Thyroid gland (tissue), 4 donors: ENCODE measurements around the gene PFN1. TPM values are rescaled to one million over a fixed set of nuclear protein-coding genes. Genes with fewer than 3 reads are reported as not detected.

Experiments
- DNase-seq, 2 donors: peaks; one replicate each; pipeline ENCODE4 v3.0.0-alpha.2; 2019
- H3K27ac ChIP-seq, 3 donors: fragments of 200-600 bp; sonication (generic); 1 replicate in 2 of 3; 2 replicates in 1 of 3; pipeline ENCODE4 v1.5.1; 2016 to 2019; ENCODE audit warnings: mild to moderate bottlenecking in 1 of 3, moderate library complexity in 1 of 3
- H3K27me3 ChIP-seq: fragments of 200-600 bp; sonication (generic); one replicate; pipeline ENCODE4 v1.5.1; 2019
- H3K36me3 ChIP-seq, 2 donors: fragments of 200-600 bp; sonication (generic); one replicate each; pipeline ENCODE4 v1.5.1; 2016 to 2019
- H3K4me1 ChIP-seq, 2 donors: fragments of 200-600 bp; sonication (generic); one replicate each; pipeline ENCODE4 v1.5.1; 2017 to 2019
- H3K4me3 ChIP-seq, 3 donors: fragments of 200-600 bp; sonication (generic); replicated peaks in 1 of 3; 1 replicate in 2 of 3; 2 replicates in 1 of 3; pipeline ENCODE4 v1.5.1; 2016; ENCODE audit warnings: mild to moderate bottlenecking in 1 of 3
- H3K9me3 ChIP-seq: fragments of 200-600 bp; sonication (generic); one replicate; pipeline ENCODE4 v1.5.1; 2017
- POLR2A ChIP-seq, 2 donors: fragments of 450-650 bp; IDR thresholded peaks; one replicate each; pipeline ENCODE4 v1.6.1; 2017; ENCODE audit warnings: antibody characterized with exemption in 2 of 2, mild to moderate bottlenecking in 2 of 2, moderate library complexity in 1 of 2
- WGBS, 2 donors: methylation state at CpG; one replicate each; pipeline ENCODE4 v1.1.5; 2017; 5-methylcytosine and 5-hydroxymethylcytosine counted together
- intact Hi-C: fragments of 100-400 bp; cut with DNase I; formaldehyde crosslinking; loops from one replicate; pipeline ENCODE4 v1.15.1; 2023
- total RNA-seq, 4 donors: library from RNA; depleted of rRNA; stranded (reverse); fragments of >200 nt; gene quantifications; one replicate each; pipeline ENCODE4 v1.2.3, GENCODE V29; 2016
- TF ChIP-seq, protein P1 (sequence below), 6 experiments: fragments of 200-600 bp in 3 of 6; fragments of 450-650 bp in 3 of 6; sonication (generic) in 3 of 6; IDR thresholded peaks; one replicate each; pipeline ENCODE4 v1.5.1; 2016 to 2019; ENCODE audit warnings: antibody characterized with exemption in 6 of 6, mild to moderate bottlenecking in 2 of 6, inconsistent platforms in 1 of 6, moderate library complexity in 1 of 6

The PFN1 gene
- total RNA-seq, 4 donors from 2014 or later, result 228 to 606 (median 328) TPM

- Histone ChIP-seq H3K9me3 (no peaks in the 10 kb centered on the region), H3K27me3 (no peaks in the 10 kb centered on the region), H3K36me3 (peaks cover 8 to 9% of the 10 kb centered on the region in 2 donors), H3K4me1 (peaks cover 7 to 21% of the 10 kb centered on the region in 2 donors), H3K4me3 (no peak overlapping the region), H3K27ac (no peak overlapping the region)
- DNase-seq, result no peak
- intact Hi-C loops, result no loop called here
- TF ChIP-seq POLR2A (IDR thresholded peaks at IDR 0.05), result no peak
- TF ChIP-seq, protein P1, sequence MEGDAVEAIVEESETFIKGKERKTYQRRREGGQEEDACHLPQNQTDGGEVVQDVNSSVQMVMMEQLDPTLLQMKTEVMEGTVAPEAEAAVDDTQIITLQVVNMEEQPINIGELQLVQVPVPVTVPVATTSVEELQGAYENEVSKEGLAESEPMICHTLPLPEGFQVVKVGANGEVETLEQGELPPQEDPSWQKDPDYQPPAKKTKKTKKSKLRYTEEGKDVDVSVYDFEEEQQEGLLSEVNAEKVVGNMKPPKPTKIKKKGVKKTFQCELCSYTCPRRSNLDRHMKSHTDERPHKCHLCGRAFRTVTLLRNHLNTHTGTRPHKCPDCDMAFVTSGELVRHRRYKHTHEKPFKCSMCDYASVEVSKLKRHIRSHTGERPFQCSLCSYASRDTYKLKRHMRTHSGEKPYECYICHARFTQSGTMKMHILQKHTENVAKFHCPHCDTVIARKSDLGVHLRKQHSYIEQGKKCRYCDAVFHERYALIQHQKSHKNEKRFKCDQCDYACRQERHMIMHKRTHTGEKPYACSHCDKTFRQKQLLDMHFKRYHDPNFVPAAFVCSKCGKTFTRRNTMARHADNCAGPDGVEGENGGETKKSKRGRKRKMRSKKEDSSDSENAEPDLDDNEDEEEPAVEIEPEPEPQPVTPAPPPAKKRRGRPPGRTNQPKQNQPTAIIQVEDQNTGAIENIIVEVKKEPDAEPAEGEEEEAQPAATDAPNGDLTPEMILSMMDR (IDR thresholded peaks at IDR 0.05), result no peak
- WGBS, 2 donors, result 92 to 94% methylated on average over 17 to 18 of the region's 18 CpGs
Observed at GRCh38 chr17:4959261-4959965, 11.1 kb upstream of the PFN1 start.

DNA sequence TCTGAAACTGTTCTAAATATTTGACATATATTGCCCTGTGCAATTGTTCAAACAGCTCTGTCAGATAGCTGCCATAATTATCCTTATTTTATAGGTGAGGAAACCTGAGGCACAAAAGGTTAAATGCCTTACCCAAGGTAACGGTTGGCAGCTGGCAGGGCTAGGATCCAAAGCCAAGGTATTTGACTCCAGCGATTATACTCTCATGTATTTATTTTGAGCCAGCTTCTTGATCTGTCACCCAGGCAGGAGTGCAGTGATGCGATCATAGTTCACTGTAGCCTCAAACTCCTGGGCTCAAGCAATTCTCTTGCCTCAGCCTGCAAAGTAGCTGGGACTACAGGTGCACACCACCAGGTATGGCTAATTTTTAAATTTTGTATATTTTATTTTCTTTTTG is 9.8 kb upstream of the PFN1 start:
- Histone ChIP-seq H3K27me3 (no peaks in the 10 kb centered on the region), H3K9me3 (no peaks in the 10 kb centered on the region), H3K4me3 (no peak overlapping the region), H3K36me3 (peaks cover 8 to 9% of the 10 kb centered on the region in 2 donors), H3K4me1 (peaks cover 11 to 30% of the 10 kb centered on the region in 2 donors), H3K27ac (no peak overlapping the region)
- 21 to 29% methylated on average over 3 of the region's 3 CpGs for WGBS, 2 donors
- TF ChIP-seq, protein P1 (IDR thresholded peaks at IDR 0.05), result no peak
- TF ChIP-seq POLR2A (IDR thresholded peaks at IDR 0.05), result no peak
- intact Hi-C loops, result no loop called here
- peak; percentile 72 to 82 for DNase-seq

- H3K36me3 ChIP-seq, result peaks cover 8 to 9% of the 10 kb centered on the region in 2 donors
- intact Hi-C loops, result no loop called here
- no peak for TF ChIP-seq POLR2A (IDR thresholded peaks at IDR 0.05)
- TF ChIP-seq, protein P1 (IDR thresholded peaks at IDR 0.05), result peak in 1 of 6 experiments; percentile 11
- H3K4me3 ChIP-seq, result no peak overlapping the region
- 80 to 86% methylated on average over 8 to 10 of the region's 10 CpGs for WGBS, 2 donors
- no peaks in the 10 kb centered on the region for H3K9me3 ChIP-seq
- peak in 1 of 2 donors; percentile 14 for DNase-seq
- peaks cover 15 to 45% of the 10 kb centered on the region in 2 donors for H3K4me1 ChIP-seq
- no peaks in the 10 kb centered on the region for H3K27me3 ChIP-seq
- H3K27ac ChIP-seq, result no peak overlapping the region
Observed at GRCh38 chr17:4956493-4957061, 8.2 kb upstream of the PFN1 start.

GRCh38 chr17:4955091-4955490 is 6.8 kb upstream of the PFN1 start:
- no peak for DNase-seq
- no peaks in the 10 kb centered on the region for H3K27me3 ChIP-seq
- H3K4me3 ChIP-seq, result no peak overlapping the region
- peaks cover 8 to 9% of the 10 kb centered on the region in 2 donors for H3K36me3 ChIP-seq
- 90 to 92% methylated on average over 8 of the region's 8 CpGs for WGBS, 2 donors
- H3K27ac ChIP-seq, result no peak overlapping the region
- intact Hi-C loops, result no loop called here
- H3K9me3 ChIP-seq, result no peaks in the 10 kb centered on the region
- TF ChIP-seq, protein P1 (IDR thresholded peaks at IDR 0.05), result no peak
- TF ChIP-seq POLR2A (IDR thresholded peaks at IDR 0.05), result no peak
- H3K4me1 ChIP-seq, result peaks cover 20 to 60% of the 10 kb centered on the region in 2 donors

DNA sequence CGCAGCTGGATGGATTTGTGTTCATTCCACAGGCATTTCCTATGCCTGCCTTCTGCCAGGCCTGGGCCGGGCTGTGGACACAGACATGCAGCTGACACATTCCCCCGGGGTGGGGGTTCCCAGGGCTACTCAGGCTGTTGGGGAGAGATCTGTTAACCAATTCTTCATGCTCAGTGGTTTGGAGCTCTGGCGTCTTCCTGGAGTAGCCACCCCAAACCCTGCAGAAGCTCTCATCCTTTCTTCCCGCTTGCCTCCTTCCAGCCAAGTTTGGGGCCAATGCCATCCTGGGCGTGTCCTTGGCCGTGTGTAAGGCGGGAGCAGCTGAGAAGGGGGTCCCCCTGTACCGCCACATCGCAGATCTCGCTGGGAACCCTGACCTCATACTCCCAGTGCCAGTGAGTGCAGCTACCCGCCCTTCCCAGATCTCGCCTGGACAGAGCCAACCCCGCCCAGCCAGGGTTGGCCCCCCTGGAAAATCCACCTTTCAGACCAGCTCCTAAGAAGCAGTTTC is 5.2 kb upstream of the PFN1 start:
- H3K4me3 ChIP-seq, result no peak overlapping the region
- intact Hi-C loops, result no loop called here
- no peaks in the 10 kb centered on the region for H3K9me3 ChIP-seq
- no peaks in the 10 kb centered on the region for H3K27me3 ChIP-seq
- peak; percentile 69 to 75 for DNase-seq
- H3K36me3 ChIP-seq, result no peaks in the 10 kb centered on the region
- WGBS, 2 donors, result 39 to 48% methylated on average over 13 to 14 of the region's 14 CpGs
- H3K27ac ChIP-seq, result peak overlapping the region; percentile 43 to 68 (median 52)
- H3K4me1 ChIP-seq, result peaks cover 17 to 57% of the 10 kb centered on the region in 2 donors
- TF ChIP-seq, protein P1 (IDR thresholded peaks at IDR 0.05), result no peak
- TF ChIP-seq POLR2A (IDR thresholded peaks at IDR 0.05), result peak in 1 of 2 donors; percentile 6
